SK-N-SH (cell line): ENCODE measurements around the gene PCYT1A. TPM values are rescaled to one million over a fixed set of nuclear protein-coding genes. Genes with fewer than 3 reads are reported as not detected.

Source experiments
- CTCF ChIA-PET: fragments of 300-600, 350-600 bp; formaldehyde crosslinking; extraction: SDS; loops from one replicate; lab custom pipeline; 2021; lab: Yijun Ruan, JAX
- POLR2A ChIA-PET: fragments of 350-600 bp; sonication (Branson Sonifier 250); formaldehyde crosslinking; extraction: SDS; loops from one replicate; lab custom pipeline; 2020; ENCODE audit warnings: antibody characterized with exemption, inconsistent platforms; lab: Yijun Ruan, JAX
- DNase-seq: peaks from one replicate; pipeline ENCODE4 v3.0.0; 2012
- H2AFZ ChIP-seq: fragments of 200-600 bp; sonication (generic); 2 replicates; pipeline ENCODE4 v1.8.1; 2016; ENCODE audit warnings: antibody characterized with exemption, mild to moderate bottlenecking, low read depth
- H3F3A ChIP-seq: fragments of 200-600 bp; sonication (generic); replicated peaks from 2 replicates; pipeline ENCODE3; 2016; ENCODE audit warnings: antibody characterized with exemption, mild to moderate bottlenecking; ENCODE audit not compliant: insufficient read depth
- H3K27ac ChIP-seq, 2 experiments: fragments of 200-500 bp in 1 of 2; fragments of 200-600 bp in 1 of 2; sonication (Bioruptor generic) in 1 of 2; sonication (generic), shearing (Covaris generic) in 1 of 2; 2 replicates each; pipeline versions ENCODE4 v1.5.1 to v1.6.1; 2014 to 2016; ENCODE audit warnings: low read depth in 2 of 2, inconsistent platforms in 1 of 2, low read length in 1 of 2, mild to moderate bottlenecking in 1 of 2, mixed read lengths in 1 of 2
- H3K27me3 ChIP-seq: fragments of 200-600 bp; sonication (generic), shearing (Covaris generic); 2 replicates; pipeline ENCODE4 v1.6.1; 2016; ENCODE audit warnings: mixed run types; ENCODE audit not compliant: insufficient read depth
- H3K36me3 ChIP-seq, 2 experiments: fragments of 200-500 bp in 1 of 2; fragments of 200-600 bp in 1 of 2; sonication (Bioruptor generic) in 1 of 2; sonication (generic) in 1 of 2; replicated peaks in 1 of 2; 2 replicates each; pipeline versions ENCODE3 to v1.5.1; 2014 to 2016; ENCODE audit warnings: low read length in 1 of 2, mild to moderate bottlenecking in 1 of 2; ENCODE audit not compliant: insufficient read depth in 2 of 2, control insufficient read depth in 1 of 2
- H3K4me1 ChIP-seq, 2 experiments: fragments of 200-500 bp in 1 of 2; fragments of 200-600 bp in 1 of 2; sonication (Bioruptor generic) in 1 of 2; sonication (generic), shearing (Covaris generic) in 1 of 2; 2 replicates each; pipeline versions ENCODE4 v1.5.1 to v1.6.1; 2014 to 2016; ENCODE audit warnings: low read depth in 1 of 2, low read length in 1 of 2, mixed run types in 1 of 2; ENCODE audit not compliant: insufficient read depth in 2 of 2, control insufficient read depth in 1 of 2
- H3K4me2 ChIP-seq: fragments of 200-600 bp; sonication (generic), shearing (Covaris generic); 2 replicates; pipeline ENCODE4 v1.6.1; 2017; ENCODE audit warnings: mixed run types
- H3K4me3 ChIP-seq, 2 experiments: fragments of 200-500 bp in 1 of 2; fragments of 200-600 bp in 1 of 2; sonication (Bioruptor generic) in 1 of 2; sonication (generic), shearing (Covaris generic) in 1 of 2; 2 replicates each; pipeline versions ENCODE4 v1.5.1 to v1.8.1; 2014 to 2016; ENCODE audit warnings: low read depth in 2 of 2, inconsistent platforms in 1 of 2, low read length in 1 of 2, mild to moderate bottlenecking in 1 of 2, mixed read lengths in 1 of 2, moderate library complexity in 1 of 2
- H3K79me2 ChIP-seq: fragments of 200-600 bp; sonication (generic); 2 replicates; pipeline ENCODE4 v1.8.1; 2017; ENCODE audit warnings: mild to moderate bottlenecking; ENCODE audit not compliant: insufficient read depth
- H3K9ac ChIP-seq: fragments of 200-600 bp; sonication (generic); 2 replicates; pipeline ENCODE4 v1.6.1; 2017; ENCODE audit warnings: mixed run types
- H3K9me2 ChIP-seq: fragments of 200-600 bp; sonication (generic); 2 replicates; pipeline ENCODE4 v1.6.1; 2017; ENCODE audit warnings: mixed run types
- H3K9me3 ChIP-seq: fragments of 200-600 bp; sonication (generic); 2 replicates; pipeline ENCODE4 v1.6.1; 2017; ENCODE audit warnings: mixed run types, mild to moderate bottlenecking, moderate library complexity
- H4K20me1 ChIP-seq: fragments of 200-600 bp; sonication (generic); 2 replicates; pipeline ENCODE4 v1.6.1; 2017; ENCODE audit warnings: mild to moderate bottlenecking, mixed run types; ENCODE audit not compliant: insufficient read depth
- EP300 ChIP-seq, 2 experiments: IDR thresholded peaks; 2 replicates each; pipeline versions ENCODE4 v1.4.0 to v1.6.1; 2012; ENCODE audit warnings: borderline replicate concordance in 1 of 2, low read depth in 1 of 2, low read length in 1 of 2
- EZH2phosphoT487 ChIP-seq: fragments of 200-600 bp; sonication (generic); IDR thresholded peaks from 2 replicates; pipeline ENCODE4 v1.6.1; 2017; ENCODE audit warnings: low read depth, mixed run types, mild to moderate bottlenecking, antibody characterized with exemption, moderate library complexity, borderline replicate concordance
- FOXM1 ChIP-seq: IDR thresholded peaks from 2 replicates; pipeline ENCODE4 v1.4.0; 2012; ENCODE audit warnings: low read depth, mild to moderate bottlenecking
- GATA2 ChIP-seq: sonication (generic); formaldehyde crosslinking; IDR thresholded peaks from 2 replicates; pipeline ENCODE4 v1.5.0; 2020; ENCODE audit warnings: mild to moderate bottlenecking, missing genetic modification reagents
- JUND ChIP-seq: IDR thresholded peaks from 2 replicates; pipeline ENCODE4 v1.4.0; 2012
- MEF2A ChIP-seq: IDR thresholded peaks from 2 replicates; pipeline ENCODE4 v1.4.0; 2012; ENCODE audit warnings: low read depth, borderline replicate concordance
- NFIC ChIP-seq: IDR thresholded peaks from 2 replicates; pipeline ENCODE4 v1.4.0; 2012; ENCODE audit warnings: borderline replicate concordance
- RCOR1 ChIP-seq: fragments of 150-350 bp; IDR thresholded peaks from 2 replicates; pipeline ENCODE4 v1.6.1; 2017; ENCODE audit warnings: antibody characterized with exemption, low read length
- RFX5 ChIP-seq: IDR thresholded peaks from 2 replicates; pipeline ENCODE4 v1.6.1; 2012; ENCODE audit warnings: mild to moderate bottlenecking, improper control_type of control experiment, low read length
- RXRA ChIP-seq: IDR thresholded peaks from 2 replicates; pipeline ENCODE4 v1.4.0; 2012; ENCODE audit warnings: low read depth, mild to moderate bottlenecking, borderline replicate concordance
- SIN3A ChIP-seq: IDR thresholded peaks from 2 replicates; pipeline ENCODE4 v1.6.1; 2012; ENCODE audit warnings: low read depth, mild to moderate bottlenecking, low read length, moderate library complexity, borderline replicate concordance
- SMC3 ChIP-seq: IDR thresholded peaks from 2 replicates; pipeline ENCODE4 v1.6.1; 2012; ENCODE audit warnings: low read depth, low read length, improper control_type of control experiment
- TCF12 ChIP-seq: IDR thresholded peaks from 2 replicates; pipeline ENCODE4 v1.4.0; 2012
- TEAD4 ChIP-seq: IDR thresholded peaks from 2 replicates; pipeline ENCODE4 v1.4.0; 2012; ENCODE audit warnings: mild to moderate bottlenecking, borderline replicate concordance; ENCODE audit not compliant: insufficient read depth
- WGBS: methylation state at CpG from one replicate; pipeline ENCODE4 v1.1.6; 2017; ENCODE audit warnings: low lambda C conversion rate; 5-methylcytosine and 5-hydroxymethylcytosine counted together
- polyA plus RNA-seq, 3 experiments: library from polyadenylated mRNA; depleted of rRNA; stranded (reverse); fragments of >200 nt; gene quantifications; 2 replicates each; pipeline ENCODE4 v1.2.3, GENCODE V29; 2012
- TF ChIP-seq, protein P1 (sequence below): IDR thresholded peaks from 2 replicates; pipeline ENCODE4 v1.4.0; 2012; ENCODE audit warnings: low read depth

PCYT1A gene
- polyA plus RNA-seq, 1 of the 3 experiments (the other 2 are of a cell fraction): 45.9 TPM

GRCh38 chr3:196263819-196264218, 23.7 kb downstream of the PCYT1A start:
- H2AFZ ChIP-seq: no peak overlapping the region
- no peak overlapping the region for H3K27ac ChIP-seq
- ChIA-PET CTCF (interaction anchor here (4.8 kb wide), 1 partner anchor 10 kb away, joined by 20 read pairs; no protein-coding TSS in a partner anchor), POLR2A (no interaction called here)
- peaks cover 0 to 12% of the 10 kb centered on the region in 2 experiments; a peak in 1 of 4 replicates for H3K4me1 ChIP-seq
- WGBS: 93% methylated on average over 7 of the region's 7 CpGs
- H3K9ac ChIP-seq: no peak overlapping the region
- DNase-seq: no peak
- no peak overlapping the region for H3K4me2 ChIP-seq
- no peaks in the 10 kb centered on the region for H3K9me3 ChIP-seq
- H3K27me3 ChIP-seq: no peaks in the 10 kb centered on the region
- TF ChIP-seq SMC3 (no peak), TCF12 (no peak), RXRA (no peak), EP300 (IDR thresholded peaks at IDR 0.05; ENCODE audit: borderline replicate concordance in 1 of 2, low read depth in 1 of 2, low read length in 1 of 2) (no peak), MEF2A (no peak), NFIC (no peak), RFX5 (no peak), SIN3A (no peak), FOXM1 (no peak), EZH2phosphoT487 (no peak), GATA2 (CRISPR knock-in tag) (no peak)
- TF ChIP-seq, protein P1, sequence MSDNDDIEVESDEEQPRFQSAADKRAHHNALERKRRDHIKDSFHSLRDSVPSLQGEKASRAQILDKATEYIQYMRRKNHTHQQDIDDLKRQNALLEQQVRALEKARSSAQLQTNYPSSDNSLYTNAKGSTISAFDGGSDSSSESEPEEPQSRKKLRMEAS: no peak
- peaks cover 13% of the 10 kb centered on the region for H3F3A ChIP-seq
- H3K4me3 ChIP-seq: no peak overlapping the region
- H3K79me2 ChIP-seq: peaks cover 41% of the 10 kb centered on the region
- no peaks in the 10 kb centered on the region for H4K20me1 ChIP-seq
- H3K9me2 ChIP-seq: no peaks in the 10 kb centered on the region
- H3K36me3 ChIP-seq: peaks cover under 1 to 44% of the 10 kb centered on the region in 2 experiments

GRCh38 chr3:196260784-196261183, 26.7 kb downstream of the PCYT1A start:
- TF ChIP-seq JUND (no peak), RCOR1 (no peak), TEAD4 (no peak)
- TF ChIP-seq, all 33 proteins: peak for 0
- H3K9me3 ChIP-seq: no peaks in the 10 kb centered on the region
- H4K20me1 ChIP-seq: no peaks in the 10 kb centered on the region
- no peak for DNase-seq
- H3K27me3 ChIP-seq: no peaks in the 10 kb centered on the region
- peaks cover 7% of the 10 kb centered on the region for H3F3A ChIP-seq
- ChIA-PET CTCF (no interaction called here), POLR2A (no interaction called here)
- no peak overlapping the region for H3K9ac ChIP-seq
- no peak overlapping the region for H3K4me2 ChIP-seq
- no peak overlapping the region for H3K27ac ChIP-seq
- peaks cover 48% of the 10 kb centered on the region for H3K79me2 ChIP-seq
- H3K4me1 ChIP-seq: no peaks in the 10 kb centered on the region
- peaks cover 11 to 43% of the 10 kb centered on the region in 2 experiments for H3K36me3 ChIP-seq
- no peaks in the 10 kb centered on the region for H3K9me2 ChIP-seq
- 98% methylated on average over 4 of the region's 4 CpGs for WGBS
- no peak overlapping the region for H2AFZ ChIP-seq
- no peak overlapping the region for H3K4me3 ChIP-seq
